Brain microvascular endothelial cell (primary cell): ENCODE data around the gene ELAPOR1.

Experiments
- DNase-seq: peaks from one replicate; pipeline ENCODE4 v3.0.0-alpha.2; 2020
- H3K27ac ChIP-seq: fragments of 250-450 bp; sonication (Bioruptor Pico); 2 replicates; pipeline ENCODE4 v1.5.1; 2020; ENCODE audit warnings: mild to moderate bottlenecking, moderate library complexity
- H3K27me3 ChIP-seq: fragments of 250-450 bp; sonication (Bioruptor Pico); replicated peaks from 2 replicates; pipeline ENCODE4 v1.5.1; 2020; ENCODE audit warnings: mild to moderate bottlenecking
- H3K36me3 ChIP-seq: fragments of 250-450 bp; sonication (Bioruptor Pico); replicated peaks from 2 replicates; pipeline ENCODE4 v1.5.1; 2020; ENCODE audit warnings: mild to moderate bottlenecking
- H3K4me3 ChIP-seq: 2 replicates; pipeline ENCODE4 v1.5.1; 2011; ENCODE audit warnings: low read depth, mild to moderate bottlenecking, control low read depth, low read length, moderate library complexity
- CTCF ChIP-seq: IDR thresholded peaks from 2 replicates; pipeline ENCODE4 v1.5.1; 2011; ENCODE audit warnings: low read depth, mild to moderate bottlenecking, moderate library complexity, low read length, control low read depth, inconsistent platforms; ENCODE audit errors: missing control alignments
- in situ Hi-C: cut with HindIII; loops from 2 replicates; pipeline ENCODE4 v1.10.0; 2017; ENCODE audit warnings: low sequenced_read_pairs, low pct_ligation_motif_present

Gene ELAPOR1

GRCh38 chr1:109084563-109085517 lies 29.1 kb upstream of the ELAPOR1 start:
- H3K27ac ChIP-seq = no peak overlapping the region
- no peak overlapping the region for H3K4me3 ChIP-seq
- DNase-seq = peak; percentile 49
- H3K27me3 ChIP-seq = no peaks in the 10 kb centered on the region
- in situ Hi-C loops = no loop called here
- no peaks in the 10 kb centered on the region for H3K36me3 ChIP-seq
- TF ChIP-seq CTCF = no peak

- in situ Hi-C loops = no loop called here
- Histone ChIP-seq H3K27ac (no peak overlapping the region), H3K4me3 (no peak overlapping the region), H3K36me3 (peaks cover 9% of the 10 kb centered on the region), H3K27me3 (no peaks in the 10 kb centered on the region)
- TF ChIP-seq CTCF = peak; percentile 63
- DNase-seq = no peak
Measured at GRCh38 chr1:109089242-109090015, 24.5 kb upstream of the ELAPOR1 start.

DNA sequence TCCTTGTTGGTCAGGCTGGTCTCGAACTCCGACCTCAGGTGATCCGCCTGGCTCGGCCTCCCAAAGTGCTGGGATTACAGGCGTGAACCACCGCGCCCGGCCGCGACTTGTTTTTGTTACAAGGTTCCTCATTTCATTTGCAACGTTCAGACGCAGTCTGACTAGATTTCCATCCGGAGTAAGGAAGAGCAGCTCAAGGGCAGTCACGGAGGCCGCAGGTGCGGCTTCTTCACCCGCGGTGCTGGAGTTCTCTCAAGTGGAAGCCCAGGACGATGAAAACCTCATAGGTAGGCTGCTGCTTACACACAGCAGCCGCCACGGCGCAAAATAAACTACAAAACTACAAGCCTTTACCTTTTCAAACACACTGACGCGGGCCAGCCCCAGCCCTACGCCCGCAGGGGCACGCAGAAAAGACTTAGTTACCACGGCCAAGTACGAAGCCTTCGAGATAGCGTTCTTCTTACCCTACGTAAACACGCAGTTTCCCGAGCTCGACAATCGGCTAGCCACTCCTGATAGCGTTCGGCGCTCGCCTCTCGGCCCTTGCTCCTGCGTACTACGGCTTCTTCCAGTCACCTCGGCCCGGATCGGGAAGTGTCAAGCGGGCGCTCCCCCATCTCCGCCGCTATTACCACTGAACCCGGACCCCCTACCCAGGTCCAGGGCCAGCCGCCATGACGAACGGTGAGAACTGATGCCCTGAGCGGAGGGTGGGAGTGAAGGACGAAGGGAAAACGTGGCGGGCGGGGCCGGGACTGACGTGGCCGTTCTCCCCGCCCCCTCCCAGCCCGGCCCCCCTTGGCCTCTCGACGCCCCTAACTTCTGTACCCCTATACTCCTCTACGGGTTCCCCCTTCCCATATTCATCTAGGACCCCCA lies 23.5 kb upstream of the ELAPOR1 start, which contains the start of gene TMEM167B:
TSS of gene TMEM167B (plus strand) at position 569 of the 882 bp plus-strand sequence. CDS start at position 678, 109 bp downstream.
- no peak for TF ChIP-seq CTCF
- in situ Hi-C loops = no loop called here
- H3K27ac ChIP-seq = peak within 1 kb of the TSS; percentile 96
- peaks cover 13% of the 10 kb centered on the region for H3K36me3 ChIP-seq
- H3K4me3 ChIP-seq = peak within 1 kb of the TSS; percentile 94
- no peaks in the 10 kb centered on the region for H3K27me3 ChIP-seq
- peak; percentile 97 for DNase-seq

DNA sequence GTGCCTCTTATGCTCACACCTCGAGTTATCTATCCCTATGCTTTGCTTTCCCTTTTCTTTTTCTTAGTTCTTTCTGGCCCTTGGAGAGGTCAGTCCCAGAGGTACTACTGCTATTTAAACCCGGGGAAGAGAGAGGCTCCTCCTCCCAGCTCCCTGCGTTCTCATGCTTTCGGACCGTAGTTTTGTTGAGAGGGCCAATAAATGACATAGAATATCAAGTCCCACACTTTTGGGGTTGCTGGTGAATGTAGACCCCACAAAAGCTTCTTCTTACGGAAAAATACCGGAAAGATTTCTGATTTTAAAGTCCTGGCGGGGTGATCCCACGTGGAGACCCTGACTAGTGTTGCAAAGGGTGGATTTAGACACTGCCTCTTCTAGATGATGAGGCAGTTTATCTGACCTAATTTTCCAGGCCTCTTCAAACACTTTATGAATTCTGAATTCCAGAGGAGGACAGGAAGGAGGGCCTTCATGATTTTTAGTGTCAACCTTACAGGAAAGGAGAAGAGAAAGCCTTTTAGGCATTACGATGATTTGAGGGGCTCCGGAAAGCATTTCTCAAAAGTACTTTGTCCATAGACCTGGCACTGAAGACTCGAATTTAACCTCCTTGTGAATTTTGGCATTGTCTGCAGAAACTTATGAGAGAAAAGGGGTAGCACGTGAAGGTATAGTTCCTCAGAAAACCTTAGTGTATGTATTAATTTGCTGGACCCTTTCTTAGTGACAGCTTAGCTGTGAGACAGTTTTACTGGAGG lies 22.7 kb upstream of the ELAPOR1 start:
- Histone ChIP-seq H3K36me3 (peaks cover 13% of the 10 kb centered on the region), H3K4me3 (peak overlapping the region; percentile 94), H3K27me3 (no peaks in the 10 kb centered on the region), H3K27ac (peak overlapping the region; percentile 96)
- TF ChIP-seq CTCF = no peak
- in situ Hi-C loops = no loop called here
- DNase-seq = peak; percentile 54

DNA sequence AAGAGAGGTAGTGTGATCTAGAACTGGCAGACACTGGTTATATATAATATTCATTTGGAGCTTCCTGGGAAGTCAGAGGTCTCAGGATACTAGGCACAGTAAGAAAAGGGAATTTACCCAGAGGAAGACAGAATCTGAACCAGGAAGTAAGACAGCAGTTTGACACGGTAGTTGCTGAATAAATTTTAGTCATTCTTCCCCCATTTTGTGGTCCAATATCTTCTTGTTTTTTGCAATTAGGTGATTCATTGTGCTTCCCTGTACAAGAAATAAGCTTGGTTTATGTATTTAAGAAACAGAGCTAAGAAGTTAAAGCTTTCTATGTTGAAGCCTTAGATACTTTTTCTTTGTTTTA lies 22.1 kb upstream of the ELAPOR1 start:
- peaks cover 13% of the 10 kb centered on the region for H3K36me3 ChIP-seq
- TF ChIP-seq CTCF = no peak
- H3K27ac ChIP-seq = peak overlapping the region; percentile 96
- H3K27me3 ChIP-seq = no peaks in the 10 kb centered on the region
- DNase-seq = no peak
- in situ Hi-C loops = no loop called here
- peak overlapping the region; percentile 94 for H3K4me3 ChIP-seq
